A549 (cell line): Measurements from ENCODE around the gene APBA1. TPM values are rescaled to one million over a fixed set of nuclear protein-coding genes. Genes with fewer than 3 reads are reported as not detected.
A peak's percentile ranks its signal among the peaks of the same experiment; 100 is the strongest.

Experiments used
- ATAC-seq, 2 experiments: fragments of 200-7000 bp in 1 of 2; fragments of >200 bp in 1 of 2; cut with Nextera tagmentation in 1 of 2; cut with Tn5 transposase in 1 of 2; 3 replicates each; pipeline versions ENCODE4 v1.8.0 to v1.9.1; 2018 to 2020; ENCODE audit warnings: mild to moderate bottlenecking in 1 of 2, moderate library complexity in 1 of 2
- CTCF ChIA-PET: fragments of 300-600 bp; sonication (Branson Sonifier 250); formaldehyde crosslinking; extraction: SDS; loops from one replicate; lab custom pipeline; 2021; ENCODE audit warnings: antibody characterized with exemption, inconsistent platforms; lab: Yijun Ruan, JAX
- POLR2A ChIA-PET: fragments of 350-600 bp; formaldehyde crosslinking; extraction: SDS; loops from one replicate; lab custom pipeline; 2021; ENCODE audit warnings: antibody characterized with exemption, inconsistent platforms; lab: Yijun Ruan, JAX
- DNase-seq, 2 experiments: peaks; one replicate each; pipeline versions ENCODE4 v3.0.0 to v3.0.0-alpha.2; 2011 to 2016; ENCODE audit warnings: low read depth in 1 of 2, low spot score in 1 of 2
- FAIRE-seq: peaks from 2 replicates; lab custom pipeline; 2011; peaks lifted over from hg19 to GRCh38; lab: Jason Lieb, UNC
- H3K27ac ChIP-seq, 2 experiments: fragments of >200 bp; sonication (Bioruptor Twin); formaldehyde crosslinking; 3 replicates each; pipeline ENCODE4 v1.5.1; 2016 to 2017
- H3K4me1 ChIP-seq: fragments of >200 bp; sonication (Bioruptor Twin); formaldehyde crosslinking; 3 replicates; pipeline ENCODE4 v1.6.1; 2016
- H3K4me2 ChIP-seq: fragments of >200 bp; sonication (Bioruptor Twin); formaldehyde crosslinking; 3 replicates; pipeline ENCODE4 v1.6.1; 2016
- H3K4me3 ChIP-seq: fragments of >200 bp; sonication (Bioruptor Twin); formaldehyde crosslinking; 3 replicates; pipeline ENCODE4 v1.5.1; 2016
- H3K9me3 ChIP-seq: fragments of >200 bp; sonication (Bioruptor Twin); formaldehyde crosslinking; 3 replicates; pipeline ENCODE4 v1.6.1; 2016
- CBX8 ChIP-seq: fragments of 200-600 bp; sonication (generic); IDR thresholded peaks from 2 replicates; pipeline ENCODE4 v1.6.1; 2016
- CEBPB ChIP-seq, 2 experiments: fragments of >200 bp in 1 of 2; sonication (Bioruptor Twin) in 1 of 2; formaldehyde crosslinking in 1 of 2; IDR thresholded peaks; 2 replicates each; pipeline ENCODE4 v1.6.1; 2012 to 2016
- EHMT2 ChIP-seq: fragments of 200-600 bp; sonication (generic); IDR thresholded peaks from 2 replicates; pipeline ENCODE4 v1.6.1; 2016; ENCODE audit warnings: antibody characterized with exemption, low read depth, mild to moderate bottlenecking, moderate library complexity
- FOSL2 ChIP-seq, 2 experiments: fragments of 450-650 bp in 1 of 2; fragments of >200 bp in 1 of 2; sonication (Bioruptor Twin) in 1 of 2; formaldehyde crosslinking; IDR thresholded peaks; 2 replicates each; pipeline versions ENCODE4 v1.5.0 to v1.6.1; 2016 to 2020; ENCODE audit warnings: mild to moderate bottlenecking in 1 of 2, moderate library complexity in 1 of 2
- FOXS1 ChIP-seq: fragments of 250-450 bp; sonication (Bioruptor Pico); IDR thresholded peaks from 2 replicates; pipeline ENCODE4 v1.5.0; 2020; ENCODE audit warnings: mild to moderate bottlenecking, moderate library complexity
- NR3C1 ChIP-seq: fragments of >200 bp; sonication (Bioruptor Twin); formaldehyde crosslinking; IDR thresholded peaks from 3 replicates; pipeline ENCODE4 v1.6.1; 2017
- POLR2A ChIP-seq: IDR thresholded peaks from 2 replicates; pipeline ENCODE4 v1.6.1; 2012; ENCODE audit warnings: mild to moderate bottlenecking, low read length
- RAD21 ChIP-seq, 2 experiments: fragments of >200 bp in 1 of 2; sonication (Bioruptor Twin) in 1 of 2; formaldehyde crosslinking in 1 of 2; IDR thresholded peaks in 1 of 2; conservative IDR thresholded peaks in 1 of 2; 2 replicates in 1 of 2; 3 replicates in 1 of 2; pipeline ENCODE4 v1.6.1; 2012 to 2018; ENCODE audit warnings: inconsistent platforms in 1 of 2
- RFX5 ChIP-seq: fragments of 450-650 bp; IDR thresholded peaks from 2 replicates; pipeline ENCODE4 v1.7.1; 2014; ENCODE audit warnings: antibody characterized with exemption, mild to moderate bottlenecking, moderate library complexity
- RNF2 ChIP-seq: fragments of 200-600 bp; sonication (generic); IDR thresholded peaks from 2 replicates; pipeline ENCODE4 v1.6.1; 2016; ENCODE audit warnings: low read depth, mild to moderate bottlenecking, antibody characterized with exemption, moderate library complexity, borderline replicate concordance
- SMC3 ChIP-seq: fragments of >200 bp; sonication (Bioruptor Twin); formaldehyde crosslinking; IDR thresholded peaks from 3 replicates; pipeline ENCODE4 v1.6.1; 2018; ENCODE audit warnings: inconsistent platforms
- WGBS: methylation state at CpG from one replicate; pipeline ENCODE4 v1.1.6; 2017; ENCODE audit errors: missing lambda C conversion rate; 5-methylcytosine and 5-hydroxymethylcytosine counted together
- polyA plus RNA-seq, 4 experiments: library from polyadenylated mRNA; depleted of rRNA in 3 of 4; stranded (reverse); fragments of >200 nt; fragmentation: RNase III in 1 of 4; extraction: RNeasy Plus Mini Kit Qiagen cat#74134 plus additional on column Dnase treatment in 1 of 4; gene quantifications; 2 replicates in 3 of 4; 3 replicates in 1 of 4; pipeline ENCODE4 v1.2.3, GENCODE V29; 2011 to 2017
- TF ChIP-seq, protein P1 (sequence below): fragments of >200 bp; sonication (Bioruptor Twin); formaldehyde crosslinking; IDR thresholded peaks from 3 replicates; pipeline ENCODE4 v1.6.1; 2016
- TF ChIP-seq, protein P2 (sequence below): IDR thresholded peaks from 2 replicates; pipeline ENCODE4 v1.6.1; 2012; ENCODE audit warnings: low read depth, borderline replicate concordance
- TF ChIP-seq, protein P3 (sequence below): fragments of >200 bp; sonication (Bioruptor Twin); formaldehyde crosslinking; IDR thresholded peaks from 3 replicates; pipeline ENCODE4 v1.5.1; 2016
- TF ChIP-seq, protein P4 (sequence below): IDR thresholded peaks from 2 replicates; pipeline ENCODE4 v1.6.1; 2012
- TF ChIP-seq, protein P5 (sequence below): fragments of 250-450 bp; sonication (Bioruptor Pico); IDR thresholded peaks from 2 replicates; pipeline ENCODE4 v1.5.0; 2020; ENCODE audit warnings: low read depth, mild to moderate bottlenecking, moderate library complexity

Gene APBA1
- polyA plus RNA-seq, 2 of the 4 experiments (the other 2 are of a cell fraction), result 0.22 to 1.6 TPM

DNA sequence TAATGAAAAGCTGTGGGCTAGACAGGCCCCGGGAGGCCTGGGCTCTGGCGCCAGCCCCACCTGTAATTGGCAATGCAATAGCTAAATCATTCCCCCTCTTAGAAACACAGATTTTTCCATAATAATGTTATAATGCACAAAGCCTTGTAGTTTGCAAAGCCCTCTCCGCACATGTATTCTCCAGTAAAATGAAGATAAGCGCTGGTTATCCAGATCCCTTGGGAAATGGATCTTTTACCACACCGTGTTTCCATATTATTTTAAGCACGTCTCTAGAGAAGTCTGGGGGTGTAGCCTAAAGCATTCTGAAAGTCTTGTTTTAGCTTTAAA lies 1.1 kb upstream of the APBA1 start (continued):
- TF ChIP-seq RNF2 (no peak), FOXS1 (CRISPR knock-in tag) (no peak), CBX8 (no peak), EHMT2 (no peak)
- TF ChIP-seq, protein P1, sequence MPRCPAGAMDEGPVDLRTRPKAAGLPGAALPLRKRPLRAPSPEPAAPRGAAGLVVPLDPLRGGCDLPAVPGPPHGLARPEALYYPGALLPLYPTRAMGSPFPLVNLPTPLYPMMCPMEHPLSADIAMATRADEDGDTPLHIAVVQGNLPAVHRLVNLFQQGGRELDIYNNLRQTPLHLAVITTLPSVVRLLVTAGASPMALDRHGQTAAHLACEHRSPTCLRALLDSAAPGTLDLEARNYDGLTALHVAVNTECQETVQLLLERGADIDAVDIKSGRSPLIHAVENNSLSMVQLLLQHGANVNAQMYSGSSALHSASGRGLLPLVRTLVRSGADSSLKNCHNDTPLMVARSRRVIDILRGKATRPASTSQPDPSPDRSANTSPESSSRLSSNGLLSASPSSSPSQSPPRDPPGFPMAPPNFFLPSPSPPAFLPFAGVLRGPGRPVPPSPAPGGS, result no peak
- TF ChIP-seq, protein P2, sequence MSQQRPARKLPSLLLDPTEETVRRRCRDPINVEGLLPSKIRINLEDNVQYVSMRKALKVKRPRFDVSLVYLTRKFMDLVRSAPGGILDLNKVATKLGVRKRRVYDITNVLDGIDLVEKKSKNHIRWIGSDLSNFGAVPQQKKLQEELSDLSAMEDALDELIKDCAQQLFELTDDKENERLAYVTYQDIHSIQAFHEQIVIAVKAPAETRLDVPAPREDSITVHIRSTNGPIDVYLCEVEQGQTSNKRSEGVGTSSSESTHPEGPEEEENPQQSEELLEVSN, result no peak

DNA sequence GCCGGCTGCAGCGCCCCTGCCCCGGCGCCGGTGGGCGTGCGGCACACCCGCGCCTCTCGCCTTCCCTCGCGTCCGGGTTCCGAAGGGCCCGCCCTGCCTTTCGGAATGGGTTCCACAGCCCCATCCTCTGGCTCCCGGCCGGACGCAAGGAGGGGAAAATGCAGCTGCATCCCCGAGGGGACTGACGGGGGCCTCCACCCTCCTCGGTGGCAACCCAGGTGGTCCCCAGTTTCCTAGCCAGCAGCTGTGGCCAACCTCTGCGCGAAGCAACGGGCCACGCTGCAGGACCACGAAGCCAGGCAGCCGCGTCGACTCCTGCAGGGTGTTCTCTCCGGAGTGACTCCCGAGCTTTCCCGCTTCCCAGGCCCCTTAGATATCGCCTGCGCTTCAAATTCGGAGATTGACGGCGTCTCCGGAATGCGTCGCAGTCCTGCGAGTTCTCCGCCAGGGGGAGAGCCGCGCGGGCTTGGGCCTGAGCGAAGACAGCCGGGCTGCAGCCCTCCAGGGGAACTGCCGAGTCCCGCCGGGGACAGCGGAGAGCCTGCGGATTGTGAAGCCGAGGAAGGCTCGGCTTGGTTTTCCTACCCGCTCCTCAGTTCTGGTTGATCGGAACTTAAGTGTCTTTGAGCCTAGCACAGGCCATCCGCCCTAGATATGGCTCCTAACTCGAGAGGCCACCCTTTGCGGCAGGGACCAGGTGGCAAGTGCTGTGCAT lies 582 bp upstream of the APBA1 start:
- peak overlapping the region; percentile 100 for H3K4me2 ChIP-seq
- H3K4me3 ChIP-seq, result peak overlapping the region; percentile 73
- H3K9me3 ChIP-seq, result no peaks in the 10 kb centered on the region
- ChIA-PET CTCF (interaction anchor here (0.6 to 4.1 kb wide), 55 partner anchors 12 to 1332 kb away, joined by 3 to 39 read pairs (median 4); partner anchors contain the start of gene PTAR1), POLR2A (no interaction called here)
- peak overlapping the region; percentile 53 to 84; a peak in 5 of 6 replicates for H3K27ac ChIP-seq
- 3% methylated on average over 29 of the region's 60 CpGs for WGBS
- TF ChIP-seq FOXS1 (CRISPR knock-in tag) (no peak), FOSL2 (IDR thresholded peaks at IDR 0.05) (no peak), FOSL2 (CRISPR knock-in tag; IDR thresholded peaks at IDR 0.05) (no peak), EHMT2 (no peak), SMC3 (peak; percentile 88), RAD21 (conservative IDR thresholded peaks at IDR 0.05 in 1 of 2, IDR thresholded peaks at IDR 0.05 in 1 of 2) (peak; percentile 62 to 70)
- TF ChIP-seq, protein P2, result peak; percentile 91
- TF ChIP-seq, protein P3, sequence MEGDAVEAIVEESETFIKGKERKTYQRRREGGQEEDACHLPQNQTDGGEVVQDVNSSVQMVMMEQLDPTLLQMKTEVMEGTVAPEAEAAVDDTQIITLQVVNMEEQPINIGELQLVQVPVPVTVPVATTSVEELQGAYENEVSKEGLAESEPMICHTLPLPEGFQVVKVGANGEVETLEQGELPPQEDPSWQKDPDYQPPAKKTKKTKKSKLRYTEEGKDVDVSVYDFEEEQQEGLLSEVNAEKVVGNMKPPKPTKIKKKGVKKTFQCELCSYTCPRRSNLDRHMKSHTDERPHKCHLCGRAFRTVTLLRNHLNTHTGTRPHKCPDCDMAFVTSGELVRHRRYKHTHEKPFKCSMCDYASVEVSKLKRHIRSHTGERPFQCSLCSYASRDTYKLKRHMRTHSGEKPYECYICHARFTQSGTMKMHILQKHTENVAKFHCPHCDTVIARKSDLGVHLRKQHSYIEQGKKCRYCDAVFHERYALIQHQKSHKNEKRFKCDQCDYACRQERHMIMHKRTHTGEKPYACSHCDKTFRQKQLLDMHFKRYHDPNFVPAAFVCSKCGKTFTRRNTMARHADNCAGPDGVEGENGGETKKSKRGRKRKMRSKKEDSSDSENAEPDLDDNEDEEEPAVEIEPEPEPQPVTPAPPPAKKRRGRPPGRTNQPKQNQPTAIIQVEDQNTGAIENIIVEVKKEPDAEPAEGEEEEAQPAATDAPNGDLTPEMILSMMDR, result peak; percentile 66
- TF ChIP-seq, protein P4, sequence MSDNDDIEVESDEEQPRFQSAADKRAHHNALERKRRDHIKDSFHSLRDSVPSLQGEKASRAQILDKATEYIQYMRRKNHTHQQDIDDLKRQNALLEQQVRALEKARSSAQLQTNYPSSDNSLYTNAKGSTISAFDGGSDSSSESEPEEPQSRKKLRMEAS, result peak; percentile 77
- ATAC-seq (peak; percentile 91 to 97), DNase-seq (peak; percentile 73 to 82), FAIRE-seq (no peak)
- no peaks in the 10 kb centered on the region for H3K4me1 ChIP-seq

DNA sequence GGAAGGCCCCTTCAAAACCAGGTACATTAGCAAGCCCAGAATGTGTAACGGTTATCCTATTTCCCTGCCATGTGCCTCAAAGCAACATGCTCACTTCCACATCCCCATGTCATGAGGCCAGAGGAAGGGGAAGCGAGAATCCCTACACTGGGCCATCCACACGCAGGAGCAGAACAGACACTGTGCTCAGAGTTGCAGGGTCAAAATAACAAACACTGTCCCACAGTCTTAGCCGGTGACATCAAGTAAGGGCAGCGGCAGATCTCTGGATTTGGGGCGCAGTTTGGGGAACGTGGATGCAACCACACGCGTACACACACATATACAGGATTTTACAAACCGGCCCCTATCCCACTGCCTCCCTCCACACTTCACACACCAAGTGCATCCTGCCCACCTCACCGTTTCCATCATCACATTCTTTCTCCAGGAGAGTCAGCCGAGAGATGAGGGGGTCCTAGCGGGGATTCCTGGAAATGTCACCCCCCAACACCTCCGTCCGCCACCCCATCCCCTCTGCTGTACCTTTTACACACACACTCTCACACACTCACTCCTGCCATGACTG lies 776 bp downstream of the APBA1 start:
- Histone ChIP-seq H3K9me3 (no peaks in the 10 kb centered on the region), H3K4me1 (no peaks in the 10 kb centered on the region), H3K4me2 (peak overlapping the region; percentile 100), H3K27ac (no peak overlapping the region), H3K4me3 (peak overlapping the region; percentile 73; the same call in 1 of the 3 replicates)
- FAIRE-seq (no peak), DNase-seq (no peak), ATAC-seq (no peak)
- TF ChIP-seq RFX5, result no peak
- TF ChIP-seq NR3C1, result no peak
- TF ChIP-seq CEBPB (IDR thresholded peaks at IDR 0.05), result no peak
- no peak for TF ChIP-seq RAD21 (conservative IDR thresholded peaks at IDR 0.05 in 1 of 2, IDR thresholded peaks at IDR 0.05 in 1 of 2)
- TF ChIP-seq POLR2A, result no peak
- TF ChIP-seq, protein P5, sequence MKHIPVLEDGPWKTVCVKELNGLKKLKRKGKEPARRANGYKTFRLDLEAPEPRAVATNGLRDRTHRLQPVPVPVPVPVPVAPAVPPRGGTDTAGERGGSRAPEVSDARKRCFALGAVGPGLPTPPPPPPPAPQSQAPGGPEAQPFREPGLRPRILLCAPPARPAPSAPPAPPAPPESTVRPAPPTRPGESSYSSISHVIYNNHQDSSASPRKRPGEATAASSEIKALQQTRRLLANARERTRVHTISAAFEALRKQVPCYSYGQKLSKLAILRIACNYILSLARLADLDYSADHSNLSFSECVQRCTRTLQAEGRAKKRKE (CRISPR knock-in tag), result no peak
- POLR2A ChIA-PET, result no interaction called here
- CTCF ChIA-PET, result interaction anchor here (1.3 to 4.1 kb wide), 9 partner anchors 75 to 260 kb away, joined by 4 to 39 read pairs (median 16); no protein-coding TSS in a partner anchor
- 85% methylated on average over 15 of the region's 15 CpGs for WGBS
